Caco-2 (cell line): Measurements from ENCODE around the gene LRRC52. TPM values are rescaled to one million over a fixed set of nuclear protein-coding genes. Genes with fewer than 3 reads are reported as not detected.

Experiments
- BruUV-seq: library from RNA; stranded (reverse); fragments of 400-500 nt; replicated peaks from 2 replicates; lab custom pipeline; 2021; lab: Mats Ljungman, UMichigan
- CTCF ChIA-PET: fragments of 300-600 bp; sonication (Branson Sonifier 250); formaldehyde crosslinking; loops from one replicate; lab custom pipeline; 2022; ENCODE audit warnings: antibody characterized with exemption; lab: Charles Lee
- POLR2A ChIA-PET: fragments of 300-600 bp; sonication (Branson Sonifier 250); formaldehyde crosslinking; loops from one replicate; lab custom pipeline; 2022; ENCODE audit warnings: antibody characterized with exemption; lab: Charles Lee
- DNase-seq, 2 experiments: peaks; one replicate each; pipeline versions ENCODE4 v3.0.0 to v3.0.0-alpha.2; 2020 to 2022
- H3K27me3 ChIP-seq: replicated peaks from 2 replicates; pipeline ENCODE4 v1.6.0; 2011; ENCODE audit warnings: low read length; ENCODE audit not compliant: control insufficient read depth, insufficient read depth
- H3K36me3 ChIP-seq: 2 replicates; pipeline ENCODE4 v1.5.1; 2011; ENCODE audit warnings: low read length; ENCODE audit not compliant: control insufficient read depth, insufficient read depth
- H3K4me1 ChIP-seq: fragments of 250-450 bp; sonication (Bioruptor Pico); 2 replicates; pipeline ENCODE4 v1.5.1; 2020; ENCODE audit warnings: mild to moderate bottlenecking
- H3K4me3 ChIP-seq: 2 replicates; pipeline ENCODE4 v1.5.1; 2011; ENCODE audit warnings: low read depth, mild to moderate bottlenecking, control low read depth, low read length
- H3K9me3 ChIP-seq: fragments of 250-450 bp; sonication (Bioruptor Pico); 2 replicates; pipeline ENCODE4 v1.5.1; 2020; ENCODE audit warnings: mild to moderate bottlenecking, moderate library complexity
- H3K27ac Mint-ChIP-seq: one replicate; pipeline ENCODE4 v1.8.0; 2022; ENCODE audit warnings: mixed read lengths; ENCODE audit not compliant: unreplicated experiment
- H3K27me3 Mint-ChIP-seq: one replicate; pipeline ENCODE4 v1.8.0; 2022; ENCODE audit warnings: mixed read lengths; ENCODE audit not compliant: insufficient read depth, unreplicated experiment
- H3K36me3 Mint-ChIP-seq: one replicate; pipeline ENCODE4 v1.8.0; 2022; ENCODE audit warnings: mild to moderate bottlenecking, mixed read lengths; ENCODE audit not compliant: insufficient read depth, unreplicated experiment
- H3K4me1 Mint-ChIP-seq: one replicate; pipeline ENCODE4 v1.8.0; 2022; ENCODE audit warnings: low read depth, mixed read lengths; ENCODE audit not compliant: unreplicated experiment
- H3K4me3 Mint-ChIP-seq: one replicate; pipeline ENCODE4 v1.8.0; 2022; ENCODE audit warnings: mild to moderate bottlenecking, moderate library complexity, mixed read lengths; ENCODE audit not compliant: unreplicated experiment
- H3K9me3 Mint-ChIP-seq: one replicate; pipeline ENCODE4 v1.8.0; 2022; ENCODE audit warnings: mixed read lengths; ENCODE audit not compliant: unreplicated experiment
- intact Hi-C: fragments of 100-400 bp; cut with micrococcal nuclease; formaldehyde crosslinking; loops from one replicate; pipeline ENCODE4 v1.10.0; 2022; ENCODE audit not compliant: unreplicated experiment
- total RNA-seq: library from RNA; stranded (reverse); gene quantifications from 2 replicates; pipeline ENCODE4 v1.2.3, GENCODE V29; 2022
- TF ChIP-seq, protein P1 (sequence below), 2 experiments: fragments of 200-600 bp in 1 of 2; IDR thresholded peaks; 1 replicate in 1 of 2; 2 replicates in 1 of 2; pipeline versions ENCODE4 v1.5.1 to v1.8.0; 2011 to 2022; ENCODE audit warnings: antibody characterized with exemption in 1 of 2, control low read depth in 1 of 2, inconsistent platforms in 1 of 2, low read depth in 1 of 2, low read length in 1 of 2, mild to moderate bottlenecking in 1 of 2, moderate library complexity in 1 of 2; ENCODE audit not compliant: insufficient read depth in 1 of 2, severe bottlenecking in 1 of 2, unreplicated experiment in 1 of 2

LRRC52 gene
- total RNA-seq, 1 experiment from 2014 or later: not detected

DNA sequence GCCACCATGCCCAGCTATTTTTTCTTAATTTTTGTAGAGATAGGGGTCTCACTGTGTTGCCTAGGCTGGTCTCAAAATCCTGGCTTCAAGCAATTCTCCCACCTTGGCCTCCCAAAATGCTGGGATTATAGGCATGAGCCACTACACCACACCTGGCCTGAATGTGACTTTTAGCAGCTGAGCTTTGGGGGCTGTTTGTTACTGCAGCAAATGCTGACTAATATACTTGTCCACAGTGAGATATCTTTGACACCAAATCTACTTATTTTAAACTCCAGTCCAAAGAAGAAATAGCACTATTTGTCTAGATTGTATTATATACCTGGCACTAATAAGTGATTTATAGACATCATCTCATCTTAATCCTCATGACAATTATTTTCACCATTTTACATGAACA, 30.5 kb downstream of the LRRC52 start:
- Mint-ChIP-seq H3K36me3 (no peaks in the 10 kb centered on the region), H3K27ac (no peak overlapping the region), H3K4me3 (no peak overlapping the region), H3K27me3 (peaks cover 14% of the 10 kb centered on the region), H3K9me3 (no peaks in the 10 kb centered on the region), H3K4me1 (peaks cover 6% of the 10 kb centered on the region)
- H3K9me3 ChIP-seq: no peaks in the 10 kb centered on the region; the same call in 1 of the 2 replicates
- H3K4me3 ChIP-seq: no peak overlapping the region
- no peaks in the 10 kb centered on the region for H3K27me3 ChIP-seq
- DNase-seq: no peak
- intact Hi-C loops: no loop called here
- BruUV-seq: no TSS peak
- H3K4me1 ChIP-seq: no peaks in the 10 kb centered on the region
- TF ChIP-seq, protein P1, sequence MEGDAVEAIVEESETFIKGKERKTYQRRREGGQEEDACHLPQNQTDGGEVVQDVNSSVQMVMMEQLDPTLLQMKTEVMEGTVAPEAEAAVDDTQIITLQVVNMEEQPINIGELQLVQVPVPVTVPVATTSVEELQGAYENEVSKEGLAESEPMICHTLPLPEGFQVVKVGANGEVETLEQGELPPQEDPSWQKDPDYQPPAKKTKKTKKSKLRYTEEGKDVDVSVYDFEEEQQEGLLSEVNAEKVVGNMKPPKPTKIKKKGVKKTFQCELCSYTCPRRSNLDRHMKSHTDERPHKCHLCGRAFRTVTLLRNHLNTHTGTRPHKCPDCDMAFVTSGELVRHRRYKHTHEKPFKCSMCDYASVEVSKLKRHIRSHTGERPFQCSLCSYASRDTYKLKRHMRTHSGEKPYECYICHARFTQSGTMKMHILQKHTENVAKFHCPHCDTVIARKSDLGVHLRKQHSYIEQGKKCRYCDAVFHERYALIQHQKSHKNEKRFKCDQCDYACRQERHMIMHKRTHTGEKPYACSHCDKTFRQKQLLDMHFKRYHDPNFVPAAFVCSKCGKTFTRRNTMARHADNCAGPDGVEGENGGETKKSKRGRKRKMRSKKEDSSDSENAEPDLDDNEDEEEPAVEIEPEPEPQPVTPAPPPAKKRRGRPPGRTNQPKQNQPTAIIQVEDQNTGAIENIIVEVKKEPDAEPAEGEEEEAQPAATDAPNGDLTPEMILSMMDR (IDR thresholded peaks at IDR 0.05; ENCODE audit: insufficient read depth in 1 of 2, low read depth in 1 of 2, low read length in 1 of 2, severe bottlenecking in 1 of 2, unreplicated experiment in 1 of 2): no peak
- POLR2A ChIA-PET: no interaction called here
- H3K36me3 ChIP-seq: no peaks in the 10 kb centered on the region
- CTCF ChIA-PET: interaction anchor here (0.5 kb wide), 1 partner anchor 11 kb away, joined by 3 read pairs; no protein-coding TSS in a partner anchor

DNA sequence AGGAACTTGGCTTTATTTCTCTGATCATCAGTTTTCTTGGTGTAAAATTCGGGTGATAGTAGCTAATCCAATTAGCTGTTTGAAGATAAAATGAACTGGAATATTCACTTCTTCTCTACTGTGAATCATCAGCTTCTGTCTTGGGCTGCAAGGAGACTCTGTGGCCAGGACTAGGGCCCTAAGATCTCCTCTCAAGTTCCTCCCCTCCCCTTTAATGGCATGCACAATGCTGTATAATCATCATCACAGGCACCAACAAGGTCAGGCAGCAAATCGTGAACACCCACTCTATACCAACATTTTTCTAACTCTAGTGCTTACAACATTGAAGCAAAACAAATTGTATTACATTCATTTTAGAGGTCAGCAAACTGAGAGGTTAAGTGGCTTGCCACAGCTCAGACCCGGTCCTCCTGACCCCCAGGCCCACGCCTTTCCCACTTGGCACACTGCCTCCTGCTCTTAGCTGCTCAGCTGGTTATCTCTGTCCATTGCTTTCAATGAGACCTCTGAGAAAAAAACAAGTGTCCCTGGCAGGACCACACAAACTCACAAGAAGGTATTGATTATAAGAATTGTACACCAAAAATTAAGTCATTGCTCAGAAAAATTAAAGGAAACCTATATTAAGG, 31.8 kb downstream of the LRRC52 start:
- no peaks in the 10 kb centered on the region for H3K9me3 Mint-ChIP-seq
- DNase-seq: no peak
- H3K27me3 Mint-ChIP-seq: peaks cover 7% of the 10 kb centered on the region
- Histone ChIP-seq H3K27me3 (no peaks in the 10 kb centered on the region), H3K36me3 (no peaks in the 10 kb centered on the region), H3K4me1 (no peaks in the 10 kb centered on the region), H3K4me3 (no peak overlapping the region), H3K9me3 (no peaks in the 10 kb centered on the region; the same call in 1 of the 2 replicates)
- H3K4me3 Mint-ChIP-seq: no peak overlapping the region
- BruUV-seq: no TSS peak
- CTCF ChIA-PET: no interaction called here
- peaks cover 2% of the 10 kb centered on the region for H3K4me1 Mint-ChIP-seq
- POLR2A ChIA-PET: no interaction called here
- intact Hi-C loops: loop anchor here (5.0 kb wide), 1 partner anchor 103 kb away; no protein-coding TSS in a partner anchor
- H3K36me3 Mint-ChIP-seq: no peaks in the 10 kb centered on the region
- H3K27ac Mint-ChIP-seq: no peak overlapping the region
- TF ChIP-seq, protein P1 (IDR thresholded peaks at IDR 0.05; ENCODE audit: insufficient read depth in 1 of 2, low read depth in 1 of 2, low read length in 1 of 2, severe bottlenecking in 1 of 2, unreplicated experiment in 1 of 2): no peak

DNA sequence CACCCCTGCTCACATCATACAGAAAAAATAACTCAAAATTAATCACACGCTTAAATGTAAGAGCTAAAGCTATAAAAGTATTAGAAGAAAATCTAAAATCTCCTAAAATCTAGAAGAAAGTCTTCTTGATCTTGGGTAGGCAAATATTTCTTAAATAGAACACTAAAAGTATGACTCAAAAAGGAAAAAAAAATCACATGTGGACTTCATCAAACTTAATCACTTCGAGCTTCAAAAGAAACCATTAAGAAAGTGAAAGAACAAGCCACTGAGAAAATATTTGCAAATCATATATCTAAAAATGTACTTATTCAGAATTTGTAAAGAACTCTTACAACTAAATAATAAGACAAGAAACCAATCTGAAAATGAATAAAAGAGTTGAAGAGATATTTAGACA, 32.7 kb downstream of the LRRC52 start:
- Histone ChIP-seq H3K27me3 (no peaks in the 10 kb centered on the region), H3K36me3 (no peaks in the 10 kb centered on the region), H3K9me3 (no peaks in the 10 kb centered on the region; the same call in 1 of the 2 replicates), H3K4me1 (no peaks in the 10 kb centered on the region), H3K4me3 (no peak overlapping the region)
- CTCF ChIA-PET: no interaction called here
- Mint-ChIP-seq H3K9me3 (no peaks in the 10 kb centered on the region), H3K4me1 (no peaks in the 10 kb centered on the region), H3K27me3 (peaks cover 6% of the 10 kb centered on the region), H3K4me3 (no peak overlapping the region), H3K27ac (no peak overlapping the region), H3K36me3 (no peaks in the 10 kb centered on the region)
- POLR2A ChIA-PET: no interaction called here
- intact Hi-C loops: loop anchor here (5.0 kb wide), 1 partner anchor 104 kb away; no protein-coding TSS in a partner anchor
- no TSS peak for BruUV-seq
- DNase-seq: no peak
- TF ChIP-seq, protein P1 (IDR thresholded peaks at IDR 0.05; ENCODE audit: insufficient read depth in 1 of 2, low read depth in 1 of 2, low read length in 1 of 2, severe bottlenecking in 1 of 2, unreplicated experiment in 1 of 2): no peak
